HepG2 (cell line): ENCODE data around the gene HDGFL1. TPM values are rescaled to one million over a fixed set of nuclear protein-coding genes. Genes with fewer than 3 reads are reported as not detected.

Experiments
- ATAC-seq: fragments of 200-7000 bp; cut with Tn5 transposase; 3 replicates; pipeline ENCODE4 v1.9.1; 2020; ENCODE audit warnings: mild to moderate bottlenecking, moderate library complexity
- BruUV-seq: library from RNA; stranded (reverse); fragments of 400-500 nt; replicated peaks from 2 replicates; lab custom pipeline; 2021; lab: Mats Ljungman, UMichigan
- CTCF ChIA-PET: fragments of 300-600 bp; formaldehyde crosslinking; extraction: SDS; loops from one replicate; lab custom pipeline; 2021; ENCODE audit warnings: low total read pairs, inconsistent platforms, low intra/inter-chr PET ratio; lab: Yijun Ruan, JAX
- POLR2A ChIA-PET: fragments of 350-600 bp; sonication (Branson Sonifier 250); formaldehyde crosslinking; loops from one replicate; lab custom pipeline; 2020; ENCODE audit warnings: antibody characterized with exemption, inconsistent platforms; lab: Yijun Ruan, JAX
- DNase-seq: peaks from one replicate; pipeline ENCODE4 v3.0.0-alpha.2; 2015; ENCODE audit warnings: low spot score
- FAIRE-seq: peaks from 3 replicates; lab custom pipeline; 2011; peaks lifted over from hg19 to GRCh38; lab: Jason Lieb, UNC
- H2AFZ ChIP-seq: one replicate; pipeline ENCODE4 v1.6.1; 2011; ENCODE audit warnings: low read length, inconsistent platforms
- H3K27ac ChIP-seq: fragments of 300-600 bp; 3 replicates; pipeline ENCODE4 v1.8.0; 2011; ENCODE audit warnings: mixed run types, mild to moderate bottlenecking, mixed read lengths, low read length, inconsistent platforms; ENCODE audit not compliant: insufficient read depth; ENCODE audit errors: extremely low read length
- H3K27me3 ChIP-seq, 2 experiments: fragments of 200-600 bp in 1 of 2; 2 replicates in 1 of 2; 3 replicates in 1 of 2; pipeline versions ENCODE4 v1.6.0 to v1.8.0; 2011; ENCODE audit warnings: low read length in 2 of 2, mild to moderate bottlenecking in 2 of 2, moderate library complexity in 2 of 2, inconsistent platforms in 1 of 2; ENCODE audit not compliant: insufficient read depth in 2 of 2, control insufficient read depth in 1 of 2
- H3K36me3 ChIP-seq, 2 experiments: fragments of 200-600 bp in 1 of 2; replicated peaks in 1 of 2; 2 replicates in 1 of 2; 3 replicates in 1 of 2; pipeline versions ENCODE4 v1.5.1 to v1.8.0; 2011; ENCODE audit warnings: low read length in 2 of 2, inconsistent platforms in 1 of 2; ENCODE audit not compliant: insufficient read depth in 2 of 2, control insufficient read depth in 1 of 2
- H3K4me1 ChIP-seq: 2 replicates; pipeline ENCODE4 v1.5.1; 2012; ENCODE audit warnings: low read length, inconsistent platforms; ENCODE audit not compliant: insufficient read depth
- H3K4me2 ChIP-seq: 2 replicates; pipeline ENCODE4 v1.6.0; 2011; ENCODE audit warnings: low read depth, low read length, inconsistent platforms
- H3K4me3 ChIP-seq, 3 experiments: fragments of 200-600 bp in 1 of 3; sonication (generic), shearing (Covaris generic) in 1 of 3; replicated peaks in 1 of 3; 2 replicates each; pipeline ENCODE4 v1.5.1; 2011 to 2016; ENCODE audit warnings: low read length in 3 of 3, inconsistent platforms in 2 of 3, low read depth in 2 of 3, mild to moderate bottlenecking in 2 of 3, control low read depth in 1 of 3, mixed read lengths in 1 of 3; ENCODE audit not compliant: insufficient read depth in 1 of 3
- H3K79me2 ChIP-seq: one replicate; pipeline ENCODE4 v1.6.1; 2011; ENCODE audit warnings: low read length, inconsistent platforms; ENCODE audit not compliant: insufficient read depth
- H3K9ac ChIP-seq: 2 replicates; pipeline ENCODE4 v1.6.0; 2011; ENCODE audit warnings: mild to moderate bottlenecking, low read depth, low read length, inconsistent platforms; ENCODE audit not compliant: insufficient read depth
- H3K9me3 ChIP-seq: 2 replicates; pipeline ENCODE4 v1.5.1; 2012; ENCODE audit warnings: mild to moderate bottlenecking, low read length
- H4K20me1 ChIP-seq: 2 replicates; pipeline ENCODE4 v1.6.0; 2011; ENCODE audit warnings: inconsistent platforms, mild to moderate bottlenecking, low read length, moderate library complexity; ENCODE audit not compliant: insufficient read depth
- HDAC2 ChIP-seq: sonication (generic); formaldehyde crosslinking; IDR thresholded peaks from 2 replicates; pipeline ENCODE4 v1.4.0; 2020; ENCODE audit warnings: missing genetic modification reagents
- MAFK ChIP-seq, 2 experiments: IDR thresholded peaks in 1 of 2; conservative IDR thresholded peaks in 1 of 2; 2 replicates each; pipeline ENCODE4 v1.6.1; 2011; ENCODE audit warnings: improper control_type of control experiment in 2 of 2, low read length in 2 of 2
- NCOA5 ChIP-seq: sonication (generic); formaldehyde crosslinking; IDR thresholded peaks from 2 replicates; pipeline ENCODE4 v1.4.0; 2020; ENCODE audit warnings: missing genetic modification reagents
- ZNF335 ChIP-seq: sonication (generic); formaldehyde crosslinking; IDR thresholded peaks from 2 replicates; pipeline ENCODE4 v1.4.0; 2020; ENCODE audit warnings: missing genetic modification reagents
- WGBS: methylation state at CpG from one replicate; pipeline ENCODE4 v1.1.6; 2017; ENCODE audit warnings: low lambda C conversion rate; 5-methylcytosine and 5-hydroxymethylcytosine counted together
- in situ Hi-C: cut with HindIII; loops from 2 replicates; pipeline ENCODE4 v1.10.0; 2017; ENCODE audit warnings: low pct_unique_long_range_greater_than_20kb; ENCODE audit not compliant: extremely low pct_ligation_motif_present
- intact Hi-C: fragments of 100-400 bp; cut with micrococcal nuclease; formaldehyde crosslinking; loops from one replicate; pipeline ENCODE4 v1.10.0; 2022; ENCODE audit not compliant: unreplicated experiment
- polyA plus RNA-seq, 8 experiments: library from polyadenylated mRNA; depleted of rRNA in 3 of 8; stranded (reverse) in 7 of 8; unstranded in 1 of 8; fragments of >200 nt; fragmentation: Illumina TruSeq in 4 of 8; extraction: Trizol in 4 of 8; gene quantifications; 2 replicates each; pipeline versions ENCODE4 v1.2.1 to v1.2.3, GENCODE V29; 2011 to 2016; ENCODE audit warnings: low read depth in 4 of 8, missing spikeins in 1 of 8, mixed read lengths in 1 of 8; ENCODE audit not compliant: insufficient read depth in 1 of 8
- total RNA-seq, 5 experiments: library from RNA; depleted of rRNA; stranded (reverse); fragments of >200 nt; fragmentation: Illumina TruSeq; extraction: Trizol; gene quantifications; 2 replicates each; pipeline ENCODE4 v1.2.3, GENCODE V29; 2016; ENCODE audit warnings: low read depth in 1 of 5
- TF ChIP-seq, protein P1 (sequence below): sonication (generic); formaldehyde crosslinking; IDR thresholded peaks from 2 replicates; pipeline ENCODE4 v1.8.0; 2022; ENCODE audit warnings: mild to moderate bottlenecking, missing genetic modification reagents; ENCODE audit not compliant: insufficient replicate concordance

The HDGFL1 gene
- total and polyA plus RNA-seq, 2 of the 13 experiments (the other 11 are each of a cell fraction or from before 2014, with no cell fraction given) = not detected

DNA sequence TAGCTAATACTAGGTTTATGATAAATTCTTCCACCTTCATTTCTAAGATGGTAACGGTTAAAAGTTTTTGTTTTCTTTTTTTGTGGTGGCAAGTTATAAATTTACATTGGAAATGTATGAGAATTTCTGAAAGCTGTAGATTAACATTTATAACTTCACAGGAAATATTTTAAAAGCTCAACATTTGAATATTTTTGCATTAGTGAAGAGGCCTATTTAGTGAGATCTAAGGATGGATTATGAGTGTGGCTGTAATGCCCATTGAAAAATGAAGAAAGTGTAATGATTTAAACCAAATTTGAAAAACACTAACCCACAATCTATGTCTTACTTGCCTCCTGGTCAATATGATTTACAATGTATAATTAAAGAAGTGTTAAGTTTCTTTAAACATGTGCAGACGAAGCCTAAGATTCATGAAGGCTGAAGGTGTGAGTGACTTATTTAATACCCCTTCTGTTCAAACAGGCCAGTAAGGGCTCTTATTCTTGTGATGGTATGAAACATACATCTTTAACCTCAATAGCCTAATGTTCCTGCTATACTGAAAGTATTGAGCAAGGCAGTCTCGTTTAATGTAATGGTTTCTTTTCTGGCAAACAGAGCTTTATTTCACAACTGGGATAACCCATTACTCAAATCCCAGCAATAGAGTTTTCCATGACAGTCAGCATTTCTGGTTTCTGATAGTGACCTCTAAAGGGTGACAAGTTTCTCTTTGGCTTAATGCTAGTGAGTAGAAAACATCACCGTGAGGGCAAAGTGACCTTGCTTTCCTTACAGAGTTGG is 13.2 kb downstream of the HDGFL1 start:
- H3K27ac ChIP-seq = no peak overlapping the region
- DNase-seq = no peak
- no peaks in the 10 kb centered on the region for H3K27me3 ChIP-seq
- ChIA-PET CTCF (no interaction called here), POLR2A (no interaction called here)
- H3K79me2 ChIP-seq = no peaks in the 10 kb centered on the region
- FAIRE-seq = no peak
- H4K20me1 ChIP-seq = no peaks in the 10 kb centered on the region
- 4% methylated on average over 4 of the region's 4 CpGs for WGBS
- TF ChIP-seq MAFK (conservative IDR thresholded peaks at IDR 0.05 in 1 of 2, IDR thresholded peaks at IDR 0.05 in 1 of 2; ENCODE audit: low read length in 2 of 2) (peak in 1 of 2 experiments; percentile 30; a peak in 1 of 4 replicates), HDAC2 (no peak)
- no peak overlapping the region for H3K4me3 ChIP-seq
- in situ Hi-C loops = no loop called here
- peaks cover 59% of the 10 kb centered on the region for H3K9me3 ChIP-seq
- no peak overlapping the region for H2AFZ ChIP-seq
- no TSS peak for BruUV-seq
- no peaks in the 10 kb centered on the region for H3K36me3 ChIP-seq
- ATAC-seq = no peak
- no peak overlapping the region for H3K4me2 ChIP-seq
- H3K9ac ChIP-seq = no peak overlapping the region
- intact Hi-C loops = no loop called here
- no peaks in the 10 kb centered on the region for H3K4me1 ChIP-seq

DNA sequence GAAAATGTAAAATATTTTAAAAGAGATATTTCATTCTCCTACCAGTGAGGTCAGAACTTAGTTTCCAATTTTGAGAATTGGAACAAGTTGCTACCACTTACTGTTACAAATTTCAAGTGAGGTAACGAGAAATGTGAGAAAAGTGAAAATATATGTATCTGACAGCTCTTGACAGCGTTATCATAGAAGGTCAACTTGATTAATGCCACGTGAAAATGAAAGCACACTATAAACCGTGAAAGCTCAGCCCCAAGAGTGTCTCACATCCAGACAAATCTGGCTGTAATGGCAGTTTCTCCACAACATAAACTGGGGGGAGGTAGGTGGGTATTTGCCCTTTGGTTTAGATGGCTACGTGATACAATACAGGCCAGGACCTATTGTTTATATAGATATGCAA is 13.9 kb downstream of the HDGFL1 start:
- no peaks in the 10 kb centered on the region for H3K27me3 ChIP-seq
- H4K20me1 ChIP-seq = no peaks in the 10 kb centered on the region
- H3K79me2 ChIP-seq = no peaks in the 10 kb centered on the region
- no peak overlapping the region for H3K4me2 ChIP-seq
- CTCF ChIA-PET = no interaction called here
- DNase-seq (no peak), FAIRE-seq (no peak), ATAC-seq (no peak)
- H3K9ac ChIP-seq = no peak overlapping the region
- H3K27ac ChIP-seq = no peak overlapping the region
- H2AFZ ChIP-seq = no peak overlapping the region
- no peaks in the 10 kb centered on the region for H3K4me1 ChIP-seq
- 6% methylated on average over 5 of the region's 5 CpGs for WGBS
- intact Hi-C loops = no loop called here
- no peak overlapping the region for H3K4me3 ChIP-seq
- BruUV-seq = no TSS peak
- in situ Hi-C loops = no loop called here
- no peak for TF ChIP-seq NCOA5 (CRISPR knock-in tag)
- no peak for TF ChIP-seq ZNF335
- TF ChIP-seq, protein P1, sequence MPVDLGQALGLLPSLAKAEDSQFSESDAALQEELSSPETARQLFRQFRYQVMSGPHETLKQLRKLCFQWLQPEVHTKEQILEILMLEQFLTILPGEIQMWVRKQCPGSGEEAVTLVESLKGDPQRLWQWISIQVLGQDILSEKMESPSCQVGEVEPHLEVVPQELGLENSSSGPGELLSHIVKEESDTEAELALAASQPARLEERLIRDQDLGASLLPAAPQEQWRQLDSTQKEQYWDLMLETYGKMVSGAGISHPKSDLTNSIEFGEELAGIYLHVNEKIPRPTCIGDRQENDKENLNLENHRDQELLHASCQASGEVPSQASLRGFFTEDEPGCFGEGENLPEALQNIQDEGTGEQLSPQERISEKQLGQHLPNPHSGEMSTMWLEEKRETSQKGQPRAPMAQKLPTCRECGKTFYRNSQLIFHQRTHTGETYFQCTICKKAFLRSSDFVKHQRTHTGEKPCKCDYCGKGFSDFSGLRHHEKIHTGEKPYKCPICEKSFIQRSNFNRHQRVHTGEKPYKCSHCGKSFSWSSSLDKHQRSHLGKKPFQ = no peak
- TF ChIP-seq, all 625 proteins: peak for 0
- POLR2A ChIA-PET = no interaction called here
- H3K36me3 ChIP-seq = no peaks in the 10 kb centered on the region
- H3K9me3 ChIP-seq = peaks cover 65% of the 10 kb centered on the region
